ENCODE measurements around the gene LGALSL.

- TF ChIP-seq POLR2A (IDR thresholded peaks at IDR 0.05; ENCODE audit: borderline replicate concordance, extremely low read depth, insufficient read depth, insufficient read length) (no peak), ATF3 (IDR thresholded peaks at IDR 0.05) (no peak), EGR1 (IDR thresholded peaks at IDR 0.05; ENCODE audit: low read depth) (no peak), CTCF (IDR thresholded peaks at IDR 0.05 in 2 of 3, conservative IDR thresholded peaks at IDR 0.05 in 1 of 3; ENCODE audit: borderline replicate concordance in 1 of 3, insufficient read depth in 1 of 3, low read depth in 2 of 3, low read length in 2 of 3) (no peak), REST (IDR thresholded peaks at IDR 0.05; ENCODE audit: low read depth) (no peak), TCF7L2 (IDR thresholded peaks at IDR 0.05; ENCODE audit: borderline replicate concordance, extremely low read depth, insufficient read depth, insufficient read length) (no peak), SIN3A (IDR thresholded peaks at IDR 0.05; ENCODE audit: low read depth) (no peak), MAX (IDR thresholded peaks at IDR 0.05) (no peak), EZH2 (IDR thresholded peaks at IDR 0.05) (no peak), SP1 (IDR thresholded peaks at IDR 0.05; ENCODE audit: low read depth) (no peak), ZFX (IDR thresholded peaks at IDR 0.05) (no peak), SRF (IDR thresholded peaks at IDR 0.05; ENCODE audit: low read depth) (no peak)
Observed at GRCh38 chr2:64406407-64406774, 47.6 kb upstream of the LGALSL start.

Measured in HCT116 (cell line).